HepG2 (cell line): ENCODE data around the gene TFE3. TPM values are rescaled to one million over a fixed set of nuclear protein-coding genes. Genes with fewer than 3 reads are reported as not detected.

Experiments used
- ASH2L ChIP-seq: fragments of 300-600, 200-600 bp; sonication (generic); IDR thresholded peaks from 2 replicates; pipeline ENCODE4 v1.7.0; 2017; ENCODE audit warnings: low read depth, mild to moderate bottlenecking, moderate library complexity, mixed read lengths, low read length; ENCODE audit not compliant: insufficient read length
- CBX5 ChIP-seq: sonication (generic); formaldehyde crosslinking; IDR thresholded peaks from 2 replicates; pipeline ENCODE4 v1.4.0; 2020; ENCODE audit warnings: missing genetic modification reagents, borderline replicate concordance
- CCDC6 ChIP-seq: sonication (generic); formaldehyde crosslinking; IDR thresholded peaks from 2 replicates; pipeline ENCODE4 v1.8.1; 2022; ENCODE audit warnings: mild to moderate bottlenecking, missing genetic modification reagents, moderate library complexity
- FOXK2 ChIP-seq: fragments of 450-650 bp; IDR thresholded peaks from 2 replicates; pipeline ENCODE4 v1.6.1; 2016
- GATAD1 ChIP-seq: IDR thresholded peaks from 2 replicates; pipeline ENCODE4 v1.6.1; 2016; ENCODE audit warnings: missing genetic modification reagents, missing compliant biosample characterization
- HDAC1 ChIP-seq: sonication (generic); formaldehyde crosslinking; IDR thresholded peaks from 2 replicates; pipeline ENCODE4 v1.5.1; 2020; ENCODE audit warnings: mild to moderate bottlenecking, missing genetic modification reagents
- IRF1 ChIP-seq: sonication (generic); formaldehyde crosslinking; IDR thresholded peaks from 2 replicates; pipeline ENCODE4 v1.4.0; 2020; ENCODE audit warnings: low read depth, mild to moderate bottlenecking, missing genetic modification reagents
- MTA1 ChIP-seq: sonication (generic); formaldehyde crosslinking; IDR thresholded peaks from 2 replicates; pipeline ENCODE4 v1.4.0; 2020; ENCODE audit warnings: missing genetic modification reagents, mild to moderate bottlenecking, borderline replicate concordance
- NR2F2 ChIP-seq: IDR thresholded peaks from 2 replicates; pipeline ENCODE4 v1.6.1; 2012; ENCODE audit warnings: low read depth, inconsistent platforms, borderline replicate concordance
- NR3C1 ChIP-seq: sonication (generic); formaldehyde crosslinking; IDR thresholded peaks from 2 replicates; pipeline ENCODE4 v1.4.0; 2020; ENCODE audit warnings: missing genetic modification reagents
- POLR2G ChIP-seq: fragments of 200-400 bp; formaldehyde crosslinking; IDR thresholded peaks from 2 replicates; pipeline ENCODE4 v1.6.1; 2018; ENCODE audit warnings: mild to moderate bottlenecking, low read depth, low read length, moderate library complexity
- ZBTB46 ChIP-seq: sonication (generic); formaldehyde crosslinking; IDR thresholded peaks from 2 replicates; pipeline ENCODE4 v1.4.0; 2020; ENCODE audit warnings: mild to moderate bottlenecking, missing genetic modification reagents, borderline replicate concordance
- ZNF337 ChIP-seq: sonication (generic); formaldehyde crosslinking; IDR thresholded peaks from 2 replicates; pipeline ENCODE4 v1.5.1; 2020; ENCODE audit warnings: missing genetic modification reagents, low read depth, mild to moderate bottlenecking, borderline replicate concordance
- ZNF510 ChIP-seq: sonication (generic); formaldehyde crosslinking; IDR thresholded peaks from 2 replicates; pipeline ENCODE4 v1.4.0; 2020; ENCODE audit warnings: low read depth, mild to moderate bottlenecking, missing genetic modification reagents
- ZNF567 ChIP-seq: sonication (generic); formaldehyde crosslinking; IDR thresholded peaks from 2 replicates; pipeline ENCODE4 v1.8.1; 2023; ENCODE audit warnings: mild to moderate bottlenecking, missing genetic modification reagents, borderline replicate concordance
- ZNF644 ChIP-seq: IDR thresholded peaks from 2 replicates; pipeline ENCODE4 v1.6.1; 2016; ENCODE audit warnings: low read depth
- ZNF788 ChIP-seq: sonication (generic); formaldehyde crosslinking; IDR thresholded peaks from 2 replicates; pipeline ENCODE4 v1.5.0; 2020; ENCODE audit warnings: mild to moderate bottlenecking, missing genetic modification reagents, borderline replicate concordance
- polyA plus RNA-seq, 8 experiments: library from polyadenylated mRNA; depleted of rRNA in 3 of 8; stranded (reverse) in 7 of 8; unstranded in 1 of 8; fragments of >200 nt; fragmentation: Illumina TruSeq in 4 of 8; extraction: Trizol in 4 of 8; gene quantifications; 2 replicates each; pipeline versions ENCODE4 v1.2.1 to v1.2.3, GENCODE V29; 2011 to 2016; ENCODE audit warnings: low read depth in 4 of 8, missing spikeins in 1 of 8, mixed read lengths in 1 of 8; ENCODE audit not compliant: insufficient read depth in 1 of 8
- total RNA-seq, 5 experiments: library from RNA; depleted of rRNA; stranded (reverse); fragments of >200 nt; fragmentation: Illumina TruSeq; extraction: Trizol; gene quantifications; 2 replicates each; pipeline ENCODE4 v1.2.3, GENCODE V29; 2016; ENCODE audit warnings: low read depth in 1 of 5
- TF ChIP-seq, protein P1 (sequence below): sonication (generic); formaldehyde crosslinking; IDR thresholded peaks from 2 replicates; pipeline ENCODE4 v1.9.0; 2021; ENCODE audit warnings: mild to moderate bottlenecking, missing genetic modification reagents
- TF ChIP-seq, protein P2 (sequence below): sonication (generic); formaldehyde crosslinking; IDR thresholded peaks from 2 replicates; pipeline ENCODE4 v1.8.0; 2022; ENCODE audit warnings: mild to moderate bottlenecking, missing genetic modification reagents; ENCODE audit not compliant: insufficient replicate concordance

Gene TFE3
- total and polyA plus RNA-seq, 2 of the 13 experiments (the other 11 are each of a cell fraction or from before 2014, with no cell fraction given) = 8.3 to 12.3 TPM

- TF ChIP-seq, protein P1, sequence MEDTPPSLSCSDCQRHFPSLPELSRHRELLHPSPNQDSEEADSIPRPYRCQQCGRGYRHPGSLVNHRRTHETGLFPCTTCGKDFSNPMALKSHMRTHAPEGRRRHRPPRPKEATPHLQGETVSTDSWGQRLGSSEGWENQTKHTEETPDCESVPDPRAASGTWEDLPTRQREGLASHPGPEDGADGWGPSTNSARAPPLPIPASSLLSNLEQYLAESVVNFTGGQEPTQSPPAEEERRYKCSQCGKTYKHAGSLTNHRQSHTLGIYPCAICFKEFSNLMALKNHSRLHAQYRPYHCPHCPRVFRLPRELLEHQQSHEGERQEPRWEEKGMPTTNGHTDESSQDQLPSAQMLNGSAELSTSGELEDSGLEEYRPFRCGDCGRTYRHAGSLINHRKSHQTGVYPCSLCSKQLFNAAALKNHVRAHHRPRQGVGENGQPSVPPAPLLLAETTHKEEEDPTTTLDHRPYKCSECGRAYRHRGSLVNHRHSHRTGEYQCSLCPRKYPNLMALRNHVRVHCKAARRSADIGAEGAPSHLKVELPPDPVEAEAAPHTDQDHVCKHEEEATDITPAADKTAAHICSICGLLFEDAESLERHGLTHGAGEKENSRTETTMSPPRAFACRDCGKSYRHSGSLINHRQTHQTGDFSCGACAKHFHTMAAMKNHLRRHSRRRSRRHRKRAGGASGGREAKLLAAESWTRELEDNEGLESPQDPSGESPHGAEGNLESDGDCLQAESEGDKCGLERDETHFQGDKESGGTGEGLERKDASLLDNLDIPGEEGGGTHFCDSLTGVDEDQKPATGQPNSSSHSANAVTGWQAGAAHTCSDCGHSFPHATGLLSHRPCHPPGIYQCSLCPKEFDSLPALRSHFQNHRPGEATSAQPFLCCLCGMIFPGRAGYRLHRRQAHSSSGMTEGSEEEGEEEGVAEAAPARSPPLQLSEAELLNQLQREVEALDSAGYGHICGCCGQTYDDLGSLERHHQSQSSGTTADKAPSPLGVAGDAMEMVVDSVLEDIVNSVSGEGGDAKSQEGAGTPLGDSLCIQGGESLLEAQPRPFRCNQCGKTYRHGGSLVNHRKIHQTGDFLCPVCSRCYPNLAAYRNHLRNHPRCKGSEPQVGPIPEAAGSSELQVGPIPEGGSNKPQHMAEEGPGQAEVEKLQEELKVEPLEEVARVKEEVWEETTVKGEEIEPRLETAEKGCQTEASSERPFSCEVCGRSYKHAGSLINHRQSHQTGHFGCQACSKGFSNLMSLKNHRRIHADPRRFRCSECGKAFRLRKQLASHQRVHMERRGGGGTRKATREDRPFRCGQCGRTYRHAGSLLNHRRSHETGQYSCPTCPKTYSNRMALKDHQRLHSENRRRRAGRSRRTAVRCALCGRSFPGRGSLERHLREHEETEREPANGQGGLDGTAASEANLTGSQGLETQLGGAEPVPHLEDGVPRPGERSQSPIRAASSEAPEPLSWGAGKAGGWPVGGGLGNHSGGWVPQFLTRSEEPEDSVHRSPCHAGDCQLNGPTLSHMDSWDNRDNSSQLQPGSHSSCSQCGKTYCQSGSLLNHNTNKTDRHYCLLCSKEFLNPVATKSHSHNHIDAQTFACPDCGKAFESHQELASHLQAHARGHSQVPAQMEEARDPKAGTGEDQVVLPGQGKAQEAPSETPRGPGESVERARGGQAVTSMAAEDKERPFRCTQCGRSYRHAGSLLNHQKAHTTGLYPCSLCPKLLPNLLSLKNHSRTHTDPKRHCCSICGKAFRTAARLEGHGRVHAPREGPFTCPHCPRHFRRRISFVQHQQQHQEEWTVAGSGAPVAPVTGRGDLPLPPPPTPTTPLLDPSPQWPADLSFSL (CRISPR knock-in tag) = no peak
- no peak for TF ChIP-seq ZNF567 (CRISPR knock-in tag)
- no peak for TF ChIP-seq ZBTB46 (CRISPR knock-in tag)
- TF ChIP-seq CBX5 = no peak
- no peak for TF ChIP-seq ZNF337 (CRISPR knock-in tag)
- TF ChIP-seq, protein P2, sequence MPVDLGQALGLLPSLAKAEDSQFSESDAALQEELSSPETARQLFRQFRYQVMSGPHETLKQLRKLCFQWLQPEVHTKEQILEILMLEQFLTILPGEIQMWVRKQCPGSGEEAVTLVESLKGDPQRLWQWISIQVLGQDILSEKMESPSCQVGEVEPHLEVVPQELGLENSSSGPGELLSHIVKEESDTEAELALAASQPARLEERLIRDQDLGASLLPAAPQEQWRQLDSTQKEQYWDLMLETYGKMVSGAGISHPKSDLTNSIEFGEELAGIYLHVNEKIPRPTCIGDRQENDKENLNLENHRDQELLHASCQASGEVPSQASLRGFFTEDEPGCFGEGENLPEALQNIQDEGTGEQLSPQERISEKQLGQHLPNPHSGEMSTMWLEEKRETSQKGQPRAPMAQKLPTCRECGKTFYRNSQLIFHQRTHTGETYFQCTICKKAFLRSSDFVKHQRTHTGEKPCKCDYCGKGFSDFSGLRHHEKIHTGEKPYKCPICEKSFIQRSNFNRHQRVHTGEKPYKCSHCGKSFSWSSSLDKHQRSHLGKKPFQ (CRISPR knock-in tag) = no peak
- TF ChIP-seq FOXK2 = peak; percentile 94
- no peak for TF ChIP-seq NR3C1 (CRISPR knock-in tag)
- TF ChIP-seq HDAC1 (CRISPR knock-in tag) = peak; percentile 38; the same call in 1 of the 2 replicates
- no peak for TF ChIP-seq MTA1
- no peak for TF ChIP-seq NR2F2
- TF ChIP-seq CCDC6 (CRISPR knock-in tag) = no peak
- no peak for TF ChIP-seq ZNF788 (CRISPR knock-in tag)
- peak; percentile 50 for TF ChIP-seq GATAD1 (CRISPR knock-in tag)
- TF ChIP-seq POLR2G = peak; percentile 66
- peak; percentile 10 for TF ChIP-seq ASH2L
- TF ChIP-seq ZNF644 (CRISPR knock-in tag) = no peak
- TF ChIP-seq ZNF510 = no peak
- no peak for TF ChIP-seq IRF1
Measured at GRCh38 chrX:49002091-49002935, 40.8 kb downstream of the TFE3 start, which contains the start of gene GRIPAP1 (continued).
